HEK293 (cell line): ENCODE results near the gene SCAND1.

Source experiments
- CTCF ChIA-PET: fragments of 350-600 bp; formaldehyde crosslinking; extraction: SDS; loops from one replicate; lab custom pipeline; 2021; ENCODE audit warnings: antibody characterized with exemption; lab: Yijun Ruan, JAX
- POLR2A ChIA-PET: fragments of 300-600 bp; formaldehyde crosslinking; extraction: SDS; loops from one replicate; lab custom pipeline; 2020; ENCODE audit warnings: antibody characterized with exemption, inconsistent platforms; lab: Yijun Ruan, JAX
- H3K27ac ChIP-seq: fragments of 200-500 bp; sonication (Bioruptor generic); 2 replicates; pipeline ENCODE4 v1.5.1; 2014; ENCODE audit warnings: low read depth, low read length, control low read depth, inconsistent platforms; ENCODE audit errors: extremely low read depth
- H3K36me3 ChIP-seq, 2 experiments: fragments of 200-500 bp in 1 of 2; sonication (Bioruptor generic) in 1 of 2; 1 replicate in 1 of 2; 2 replicates in 1 of 2; pipeline ENCODE4 v1.5.1; 2014 to 2017; ENCODE audit warnings: inconsistent platforms in 2 of 2, low read length in 2 of 2; ENCODE audit not compliant: control insufficient read depth in 2 of 2, insufficient read depth in 1 of 2
- H3K4me1 ChIP-seq: fragments of 200-500 bp; sonication (Bioruptor generic); 2 replicates; pipeline ENCODE4 v1.5.1; 2014; ENCODE audit warnings: mild to moderate bottlenecking, low read length, inconsistent platforms; ENCODE audit not compliant: control insufficient read depth, insufficient read depth
- H3K4me3 ChIP-seq: 2 replicates; pipeline ENCODE4 v1.5.1; 2011; ENCODE audit warnings: low read depth, mild to moderate bottlenecking, control low read depth, low read length, moderate library complexity
- H3K9me3 ChIP-seq: fragments of 200-500 bp; sonication (Bioruptor generic); 2 replicates; pipeline ENCODE4 v1.5.1; 2014; ENCODE audit warnings: low read depth, low read length, inconsistent platforms; ENCODE audit not compliant: control insufficient read depth, insufficient read depth
- BCL11A ChIP-seq: fragments of 450-650 bp; formaldehyde crosslinking; IDR thresholded peaks from 2 replicates; pipeline ENCODE4 v1.5.1; 2016; ENCODE audit warnings: low read depth, missing biosample characterization, missing genetic modification characterization
- PBX3 ChIP-seq: sonication (generic); formaldehyde crosslinking; IDR thresholded peaks from 2 replicates; pipeline ENCODE4 v1.8.1; 2022; ENCODE audit warnings: mild to moderate bottlenecking, moderate library complexity, missing genetic modification reagents
- PRDM1 ChIP-seq: fragments of 450-650 bp; formaldehyde crosslinking; IDR thresholded peaks from 2 replicates; pipeline ENCODE4; 2016; ENCODE audit warnings: missing biosample characterization, missing genetic modification characterization
- PRDM4 ChIP-seq: fragments of 450-650 bp; formaldehyde crosslinking; IDR thresholded peaks from 2 replicates; pipeline ENCODE4 v1.5.1; 2017; ENCODE audit warnings: missing biosample characterization, missing genetic modification characterization
- SETDB1 ChIP-seq: IDR thresholded peaks from one replicate; pipeline ENCODE4 v1.6.1; 2017; ENCODE audit warnings: mild to moderate bottlenecking, low read length, moderate library complexity, mixed read lengths; ENCODE audit not compliant: insufficient read length
- SP7 ChIP-seq: fragments of 450-650 bp; formaldehyde crosslinking; IDR thresholded peaks from 2 replicates; pipeline ENCODE4 v1.5.1; 2016; ENCODE audit warnings: missing biosample characterization, missing genetic modification characterization
- YY1 ChIP-seq: fragments of 450-650 bp; formaldehyde crosslinking; IDR thresholded peaks from 2 replicates; pipeline ENCODE4 v1.5.1; 2018; ENCODE audit warnings: missing biosample characterization, missing genetic modification characterization
- ZBTB44 ChIP-seq: fragments of 450-650 bp; IDR thresholded peaks from 2 replicates; pipeline ENCODE4 v1.5.1; 2018; ENCODE audit warnings: missing biosample characterization, mild to moderate bottlenecking, missing genetic modification characterization
- ZBTB49 ChIP-seq: fragments of 450-650 bp; formaldehyde crosslinking; IDR thresholded peaks from 2 replicates; pipeline ENCODE4 v1.5.1; 2016; ENCODE audit warnings: missing biosample characterization, missing genetic modification characterization, low read depth
- ZFP41 ChIP-seq: fragments of 450-650 bp; formaldehyde crosslinking; IDR thresholded peaks from 2 replicates; pipeline ENCODE4 v1.5.1; 2016; ENCODE audit warnings: missing biosample characterization, missing genetic modification characterization, borderline replicate concordance
- ZFP69B ChIP-seq: fragments of 450-650 bp; formaldehyde crosslinking; IDR thresholded peaks from 2 replicates; pipeline ENCODE4 v1.5.1; 2016; ENCODE audit warnings: missing biosample characterization, missing genetic modification characterization
- ZNF223 ChIP-seq: fragments of 450-650 bp; formaldehyde crosslinking; IDR thresholded peaks from 2 replicates; pipeline ENCODE4 v1.5.1; 2016; ENCODE audit warnings: missing biosample characterization, missing genetic modification characterization
- ZNF302 ChIP-seq: fragments of 450-650 bp; formaldehyde crosslinking; IDR thresholded peaks from 2 replicates; pipeline ENCODE4 v1.5.1; 2016; ENCODE audit warnings: missing biosample characterization, missing genetic modification characterization, low read depth
- ZNF354C ChIP-seq: fragments of 450-650 bp; formaldehyde crosslinking; IDR thresholded peaks from 2 replicates; pipeline ENCODE4 v1.5.1; 2016; ENCODE audit warnings: missing biosample characterization, missing genetic modification characterization, low read depth, borderline replicate concordance
- ZNF449 ChIP-seq: fragments of 450-650 bp; formaldehyde crosslinking; IDR thresholded peaks from 2 replicates; pipeline ENCODE4 v1.5.1; 2017; ENCODE audit warnings: missing biosample characterization, mild to moderate bottlenecking, missing genetic modification characterization, moderate library complexity
- ZNF530 ChIP-seq: fragments of 450-650 bp; formaldehyde crosslinking; IDR thresholded peaks from 2 replicates; pipeline ENCODE4 v1.5.1; 2016; ENCODE audit warnings: low read depth, missing biosample characterization, missing genetic modification characterization
- ZNF555 ChIP-seq: fragments of 450-650 bp; formaldehyde crosslinking; conservative IDR thresholded peaks from 2 replicates; pipeline ENCODE4 v1.5.1; 2017; ENCODE audit warnings: missing biosample characterization, mild to moderate bottlenecking, missing genetic modification characterization, inconsistent platforms
- ZNF658 ChIP-seq: fragments of 450-650 bp; formaldehyde crosslinking; IDR thresholded peaks from 2 replicates; pipeline ENCODE4; 2016; ENCODE audit warnings: missing biosample characterization, missing genetic modification characterization
- ZNF670 ChIP-seq: fragments of 450-650 bp; formaldehyde crosslinking; IDR thresholded peaks from 2 replicates; pipeline ENCODE4 v1.5.1; 2016; ENCODE audit warnings: missing biosample characterization, missing genetic modification characterization, low read depth

The SCAND1 gene

GRCh38 chr20:35971981-35972380 is 17.7 kb upstream of the SCAND1 start (continued):
- TF ChIP-seq YY1 (tag by site-specific recombination) = no peak

GRCh38 chr20:35968930-35969329 is 14.6 kb upstream of the SCAND1 start:
- Histone ChIP-seq H3K4me3 (no peak overlapping the region), H3K27ac (no peak overlapping the region), H3K4me1 (no peaks in the 10 kb centered on the region), H3K9me3 (no peaks in the 10 kb centered on the region), H3K36me3 (no peaks in the 10 kb centered on the region)
- CTCF ChIA-PET = interaction anchor here (0.9 to 1.7 kb wide), 5 partner anchors 14 to 368 kb away, joined by 3 to 8 read pairs (median 3); partner anchors contain the start of gene SCAND1
- no peak for TF ChIP-seq SP7 (tag by site-specific recombination)
- TF ChIP-seq ZNF555 (tag by site-specific recombination) = no peak
- no peak for TF ChIP-seq PRDM4 (tag by site-specific recombination)
- no peak for TF ChIP-seq ZNF658 (tag by site-specific recombination)
- POLR2A ChIA-PET = no interaction called here

GRCh38 chr20:35967979-35968640 is 13.8 kb upstream of the SCAND1 start, which contains the start of gene CNBD2:
CNBD2 (plus strand) TSS chr20:35968590; CDS start chr20:35968763, 173 bp downstream.
- no peaks in the 10 kb centered on the region for H3K4me1 ChIP-seq
- no peaks in the 10 kb centered on the region for H3K9me3 ChIP-seq
- no peaks in the 10 kb centered on the region for H3K36me3 ChIP-seq
- ChIA-PET CTCF (interaction anchor here (0.6 to 2.3 kb wide), 8 partner anchors 10 to 506 kb away, joined by 3 to 13 read pairs (median 4); partner anchors contain the start of gene SCAND1), POLR2A (interaction anchor here (0.7 to 1.0 kb wide), 2 partner anchors 14 to 802 kb away, joined by 3 read pairs; partner anchors contain the start of gene SCAND1)
- H3K27ac ChIP-seq = no peak within 1 kb of the TSS
- H3K4me3 ChIP-seq = no peak within 1 kb of the TSS
- TF ChIP-seq ZBTB49 (tag by site-specific recombination) (no peak), ZNF449 (tag by site-specific recombination) (no peak), BCL11A (no peak), ZNF530 (no peak), ZFP41 (tag by site-specific recombination) (no peak), PBX3 (CRISPR knock-in tag) (no peak), SETDB1 (no peak), PRDM1 (tag by site-specific recombination) (no peak), ZFP69B (tag by site-specific recombination) (no peak), ZNF670 (no peak), ZNF302 (tag by site-specific recombination) (no peak), ZNF354C (no peak), ZBTB44 (tag by site-specific recombination) (no peak), ZNF658 (tag by site-specific recombination) (no peak), ZNF223 (tag by site-specific recombination) (no peak)
